GM20000 (cell line): Measurements from ENCODE around the gene CAMTA1.

Source experiments
- DNase-seq: peaks from one replicate; pipeline ENCODE4 v3.0.0; 2012; ENCODE audit warnings: low spot score
- CTCF ChIP-seq: IDR thresholded peaks from 2 replicates; pipeline ENCODE4 v1.5.1; 2012; ENCODE audit warnings: mild to moderate bottlenecking, control low read depth; ENCODE audit errors: extremely low read depth, missing control alignments

Gene CAMTA1

GRCh38 chr1:7716506-7716905, 931.3 kb downstream of the CAMTA1 start:
- no peak for DNase-seq

DNA sequence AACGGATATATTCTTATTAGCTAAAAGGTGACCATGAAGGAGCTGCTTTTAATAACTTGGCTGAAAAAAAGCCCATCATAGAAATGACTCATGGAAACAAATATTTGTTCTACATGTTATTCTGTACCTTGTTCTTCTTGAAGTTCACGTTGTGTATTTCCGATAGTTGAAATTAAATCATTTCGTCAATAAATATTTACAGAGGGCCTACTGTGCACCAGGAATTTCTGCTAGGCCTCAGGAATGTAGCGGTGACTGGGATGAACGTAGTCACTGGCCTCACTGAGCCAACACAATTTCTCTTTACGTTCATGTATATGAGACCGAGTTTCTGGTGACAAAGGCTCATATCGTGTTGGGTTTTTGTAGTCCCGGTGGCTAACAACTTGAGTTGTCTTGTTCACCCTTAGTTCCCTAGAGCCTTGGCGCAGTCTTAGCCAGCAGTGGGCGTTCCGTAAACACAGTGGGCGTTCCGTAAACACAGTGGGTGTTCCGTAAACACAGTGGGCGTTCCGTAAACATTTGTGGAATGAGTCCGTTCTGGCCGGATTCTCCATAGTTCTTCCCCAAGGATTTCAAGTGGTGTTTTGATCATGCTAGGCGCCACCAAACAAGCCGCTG, 932.6 kb downstream of the CAMTA1 start:
- no peak for TF ChIP-seq CTCF
- no peak for DNase-seq

More at GRCh38 chr1:7716506-7716905, 931.3 kb downstream of the CAMTA1 start:
- TF ChIP-seq CTCF = no peak

DNA sequence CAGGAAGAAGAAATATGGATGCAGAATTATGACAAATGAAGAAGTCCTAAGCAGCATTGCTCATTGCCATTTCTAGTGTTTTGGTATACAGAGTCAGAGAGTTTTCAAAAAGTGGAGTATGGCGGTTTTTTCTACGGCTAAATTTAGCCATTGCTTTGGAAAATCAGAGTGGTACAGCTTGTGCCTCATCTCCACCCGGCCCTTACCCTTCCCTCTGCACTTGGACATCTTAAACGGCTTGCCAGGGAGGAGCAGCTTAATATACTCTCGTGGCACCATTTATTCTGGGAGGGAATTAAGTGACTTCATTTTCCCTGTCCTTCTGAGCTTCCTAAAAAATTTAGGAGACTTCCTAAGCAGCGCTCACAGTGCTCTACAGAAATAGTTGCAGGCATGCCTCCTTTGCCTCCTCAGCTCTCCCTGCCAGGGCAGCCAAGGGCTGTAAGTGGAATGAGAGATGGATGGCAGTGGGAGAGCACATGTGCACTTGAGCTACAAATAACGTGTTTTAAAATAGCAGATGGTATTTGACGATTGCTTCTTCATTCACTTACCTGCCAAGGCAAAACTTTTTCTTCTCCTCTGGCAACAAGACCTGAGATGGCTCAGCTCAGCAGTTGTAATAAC, 934.3 kb downstream of the CAMTA1 start:
- TF ChIP-seq CTCF = no peak
- no peak for DNase-seq

DNA sequence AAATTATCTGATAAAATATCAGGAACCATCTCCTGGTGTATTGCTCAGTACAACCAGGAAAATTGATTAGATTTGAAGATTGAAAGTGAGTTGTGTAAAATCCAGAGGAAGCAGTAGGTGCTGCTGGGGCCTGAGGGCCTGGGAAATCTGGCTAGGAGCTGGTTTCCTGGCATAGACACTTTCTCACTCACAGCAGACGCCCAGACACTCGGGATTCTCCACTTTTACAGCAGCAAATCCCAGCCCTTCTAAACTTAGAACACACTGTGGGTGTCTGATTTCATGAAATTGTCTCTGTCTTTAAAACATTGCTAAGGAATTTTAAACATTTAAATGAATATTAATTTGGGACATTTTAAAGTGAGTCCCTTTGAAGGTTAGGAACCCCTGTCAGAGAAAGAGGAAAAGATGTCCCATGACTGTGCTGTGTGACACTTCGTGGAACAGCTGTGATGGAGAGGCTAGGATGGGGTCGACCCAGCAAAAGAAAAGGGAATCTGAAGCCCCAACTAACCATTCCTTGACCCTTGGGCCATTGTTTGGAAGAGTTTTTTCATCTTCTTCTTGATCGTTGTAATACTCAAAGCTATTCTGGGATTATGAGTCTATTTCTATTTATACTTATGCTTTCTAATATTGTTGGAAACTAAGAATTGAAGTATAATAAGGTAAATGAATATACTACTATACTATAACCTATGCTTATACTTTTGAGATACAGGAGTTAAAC, 936.9 kb downstream of the CAMTA1 start:
- no peak for TF ChIP-seq CTCF
- DNase-seq = no peak

GRCh38 chr1:7722670-7723012, 937.4 kb downstream of the CAMTA1 start:
- TF ChIP-seq CTCF = no peak
- no peak for DNase-seq

DNA sequence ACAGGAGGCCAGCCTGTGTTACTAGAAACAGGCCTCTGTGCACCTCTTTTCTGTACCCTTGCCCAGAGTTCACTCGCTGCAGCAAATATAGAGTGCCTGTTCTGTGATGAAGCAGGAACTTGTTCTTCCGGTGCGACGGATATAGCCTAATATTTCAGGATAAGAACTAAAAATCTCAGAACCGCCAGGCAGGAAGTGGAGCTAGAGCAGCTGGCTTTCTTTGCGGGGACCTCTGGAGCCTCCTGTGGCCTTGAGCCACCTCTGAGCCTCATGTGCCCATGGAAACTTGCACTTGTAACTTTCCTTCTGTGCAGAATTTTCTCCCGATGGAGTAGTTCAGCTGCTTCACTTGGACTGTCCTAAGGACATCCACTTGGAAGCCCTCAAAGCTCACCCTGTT, 941.4 kb downstream of the CAMTA1 start:
- no peak for DNase-seq
- no peak for TF ChIP-seq CTCF

- no peak for DNase-seq
- no peak for TF ChIP-seq CTCF
These were observed 942.7 kb downstream of the CAMTA1 start for GRCh38 chr1:7727809-7728471.
